A673 (cell line): ENCODE data around the gene MGLL. TPM values are rescaled to one million over a fixed set of nuclear protein-coding genes. Genes with fewer than 3 reads are reported as not detected.
A peak's percentile ranks its signal among the peaks of the same experiment; 100 is the strongest.

Source experiments
- BruUV-seq: library from RNA; stranded (reverse); fragments of 400-500 nt; replicated peaks from 2 replicates; lab custom pipeline; 2021; lab: Mats Ljungman, UMichigan
- CTCF ChIA-PET: fragments of 300-600 bp; sonication (Branson Sonifier 250); formaldehyde crosslinking; loops from one replicate; lab custom pipeline; 2022; ENCODE audit warnings: antibody characterized with exemption; lab: Charles Lee
- POLR2A ChIA-PET: fragments of 300-600 bp; sonication (Branson Sonifier 250); formaldehyde crosslinking; loops from one replicate; lab custom pipeline; 2022; ENCODE audit warnings: antibody characterized with exemption; ENCODE audit not compliant: low non-redundant PET; lab: Charles Lee
- DNase-seq: peaks from one replicate; pipeline ENCODE4 v3.0.0-alpha.2; 2015; ENCODE audit warnings: low spot score
- H3K27ac ChIP-seq: fragments of 200-600 bp; sonication (generic); 2 replicates; pipeline ENCODE4 v1.5.1; 2016; ENCODE audit warnings: mixed run types, low read depth, mild to moderate bottlenecking, mixed read lengths, antibody characterized with exemption, low read length; ENCODE audit not compliant: poor library complexity, severe bottlenecking
- H3K27me3 ChIP-seq: fragments of 200-600 bp; sonication (generic); replicated peaks from 2 replicates; pipeline ENCODE4 v1.6.1; 2017; ENCODE audit warnings: mixed run types, low read depth, mild to moderate bottlenecking, mixed read lengths, antibody characterized with exemption, low read length; ENCODE audit not compliant: insufficient read depth, poor library complexity
- H3K36me3 ChIP-seq: fragments of 200-600 bp; sonication (generic); 2 replicates; pipeline ENCODE4 v1.6.1; 2016; ENCODE audit warnings: mixed run types, mild to moderate bottlenecking, mixed read lengths, antibody characterized with exemption, low read length; ENCODE audit not compliant: insufficient read depth, poor library complexity, severe bottlenecking
- H3K4me1 ChIP-seq: fragments of 200-600 bp; sonication (generic); 2 replicates; pipeline ENCODE4 v1.6.1; 2017; ENCODE audit warnings: mixed run types, mild to moderate bottlenecking, mixed read lengths, antibody characterized with exemption, low read length; ENCODE audit not compliant: insufficient read depth, poor library complexity, severe bottlenecking
- H3K4me3 ChIP-seq: fragments of 200-600 bp; sonication (generic); 2 replicates; pipeline ENCODE4 v1.5.1; 2016; ENCODE audit warnings: low read depth, mixed run types, mild to moderate bottlenecking, mixed read lengths, low read length; ENCODE audit not compliant: poor library complexity, severe bottlenecking
- H3K9me3 ChIP-seq: fragments of 200-600 bp; sonication (generic); 2 replicates; pipeline ENCODE4 v1.6.1; 2016; ENCODE audit warnings: mixed run types, low read depth, mild to moderate bottlenecking, mixed read lengths, antibody characterized with exemption, low read length; ENCODE audit not compliant: poor library complexity, severe bottlenecking
- CTCF ChIP-seq: fragments of 300-800, 200-600 bp; sonication (generic); conservative IDR thresholded peaks from 2 replicates; pipeline ENCODE4 v1.5.1; 2017; ENCODE audit warnings: low read depth, mild to moderate bottlenecking, antibody characterized with exemption, low read length, moderate library complexity, mixed read lengths
- EZH2 ChIP-seq: fragments of 200-600 bp; sonication (generic); IDR thresholded peaks from 2 replicates; pipeline ENCODE4 v1.6.1; 2017; ENCODE audit warnings: borderline replicate concordance, low read depth, mild to moderate bottlenecking, mixed read lengths, antibody characterized with exemption, low read length; ENCODE audit not compliant: poor library complexity, severe bottlenecking
- intact Hi-C: fragments of 100-400 bp; cut with micrococcal nuclease; formaldehyde crosslinking; loops from one replicate; pipeline ENCODE4 v1.10.0; 2022; ENCODE audit not compliant: unreplicated experiment
- total RNA-seq: library from RNA; stranded (reverse); gene quantifications from 2 replicates; pipeline ENCODE4 v1.2.3, GENCODE V29; 2021

Gene MGLL
- total RNA-seq, 1 experiment from 2014 or later, result 0.39 TPM

- ChIA-PET CTCF (no interaction called here), POLR2A (no interaction called here)
- intact Hi-C loops, result no loop called here
- Histone ChIP-seq H3K36me3 (no peaks in the 10 kb centered on the region), H3K27ac (no peak overlapping the region), H3K4me3 (no peak overlapping the region), H3K27me3 (no peaks in the 10 kb centered on the region), H3K9me3 (peaks cover 16% of the 10 kb centered on the region), H3K4me1 (peaks cover 3% of the 10 kb centered on the region)
- TF ChIP-seq CTCF (peak; percentile 70), EZH2 (no peak)
- DNase-seq, result peak; percentile 47
- BruUV-seq, result no TSS peak
Measured at GRCh38 chr3:127831723-127832172, 9.4 kb upstream of the MGLL start.

- intact Hi-C loops, result no loop called here
- no peak for DNase-seq
- BruUV-seq, result no TSS peak
- TF ChIP-seq EZH2, result no peak
- TF ChIP-seq CTCF, result no peak
- CTCF ChIA-PET, result no interaction called here
- Histone ChIP-seq H3K27ac (no peak overlapping the region), H3K9me3 (peaks cover 16% of the 10 kb centered on the region), H3K27me3 (no peaks in the 10 kb centered on the region), H3K36me3 (no peaks in the 10 kb centered on the region), H3K4me3 (no peak overlapping the region), H3K4me1 (no peaks in the 10 kb centered on the region)
- POLR2A ChIA-PET, result interaction anchor here (0.6 kb wide), 1 partner anchor 740 kb away, joined by 12 read pairs; no protein-coding TSS in a partner anchor
Measured at GRCh38 chr3:127829537-127829936, 7.2 kb upstream of the MGLL start.

GRCh38 chr3:127827808-127828207, 5.5 kb upstream of the MGLL start:
- BruUV-seq, result no TSS peak
- Histone ChIP-seq H3K36me3 (no peaks in the 10 kb centered on the region), H3K27me3 (peaks cover 10% of the 10 kb centered on the region), H3K4me3 (no peak overlapping the region), H3K27ac (no peak overlapping the region), H3K9me3 (peaks cover 16% of the 10 kb centered on the region), H3K4me1 (no peaks in the 10 kb centered on the region)
- DNase-seq, result no peak
- TF ChIP-seq CTCF (no peak), EZH2 (no peak)
- intact Hi-C loops, result no loop called here
- ChIA-PET CTCF (interaction anchor here (0.6 kb wide), 1 partner anchor 954 kb away, joined by 3 read pairs; no protein-coding TSS in a partner anchor), POLR2A (no interaction called here)
